HG02885 (cell line): ENCODE results near the gene SLC7A1.
A peak's percentile ranks its signal among the peaks of the same experiment; 100 is the strongest.
"Not testable (repeated sequence)": the region's sequence is repeated elsewhere in the genome, so short reads cannot be mapped to it uniquely, and the experiment has no call there.

ENCODE experiments used
- ATAC-seq: cut with Tn5 transposase; IDR thresholded peaks from one replicate; pipeline ENCODE4 v1.9.1; 2021; ENCODE audit warnings: mild to moderate bottlenecking; ENCODE audit not compliant: unreplicated experiment, poor library complexity

Gene SLC7A1

GRCh38 chr13:29595380-29596063 is at the start of gene SLC7A1:
SLC7A1 (minus strand) TSS chr13:29595688; CDS start chr13:29536188, 59,500 bp downstream.
- peak; percentile 87 for ATAC-seq

- no peak for ATAC-seq
Observed at GRCh38 chr13:29640665-29641064, 45.2 kb upstream of the SLC7A1 start.

- ATAC-seq: not testable (repeated sequence)
Observed at GRCh38 chr13:29636831-29637230, 41.3 kb upstream of the SLC7A1 start.

- ATAC-seq: no peak
Observed at GRCh38 chr13:29624997-29625396, 29.5 kb upstream of the SLC7A1 start.

- ATAC-seq: no peak
Observed at GRCh38 chr13:29621841-29622240, 26.4 kb upstream of the SLC7A1 start.

GRCh38 chr13:29621051-29621800 is 25.7 kb upstream of the SLC7A1 start:
- no peak for ATAC-seq

GRCh38 chr13:29619995-29620394 is 24.5 kb upstream of the SLC7A1 start:
- no peak for ATAC-seq

GRCh38 chr13:29613101-29613500 is 17.6 kb upstream of the SLC7A1 start:
- ATAC-seq: no peak

GRCh38 chr13:29607465-29607864 is 12.0 kb upstream of the SLC7A1 start:
- ATAC-seq: no peak

GRCh38 chr13:29605860-29606526 is 10.5 kb upstream of the SLC7A1 start:
- no peak for ATAC-seq

GRCh38 chr13:29598321-29598720 is 2.8 kb upstream of the SLC7A1 start:
- no peak for ATAC-seq

GRCh38 chr13:29597706-29598105 is 2.2 kb upstream of the SLC7A1 start:
- ATAC-seq: no peak

GRCh38 chr13:29597246-29597645 is 1.8 kb upstream of the SLC7A1 start:
- no peak for ATAC-seq

GRCh38 chr13:29596064-29596418 is 553 bp upstream of the SLC7A1 start:
- no peak for ATAC-seq

GRCh38 chr13:29594710-29595379 is 643 bp downstream of the SLC7A1 start:
- ATAC-seq: peak; percentile 43

GRCh38 chr13:29594303-29594709 is 1.2 kb downstream of the SLC7A1 start:
- ATAC-seq: peak; percentile 39

- no peak for ATAC-seq
Observed at GRCh38 chr13:29593605-29594297, 1.7 kb downstream of the SLC7A1 start.

- no peak for ATAC-seq
Observed at GRCh38 chr13:29591310-29591709, 4.2 kb downstream of the SLC7A1 start.

- ATAC-seq: no peak
Observed at GRCh38 chr13:29589967-29590366, 5.5 kb downstream of the SLC7A1 start.

- no peak for ATAC-seq
Observed at GRCh38 chr13:29589234-29589633, 6.3 kb downstream of the SLC7A1 start.
